Keratinocyte (primary cell): Measurements from ENCODE around the gene KBTBD12. TPM values are rescaled to one million over a fixed set of nuclear protein-coding genes. Genes with fewer than 3 reads are reported as not detected.

Source experiments
- DNase-seq: peaks from one replicate; pipeline ENCODE4 v3.0.0-alpha.2; 2011; ENCODE audit warnings: low read depth, missing footprints, low spot score
- FAIRE-seq: peaks from 2 replicates; lab custom pipeline; 2011; peaks lifted over from hg19 to GRCh38; lab: Jason Lieb, UNC
- H2AFZ ChIP-seq: 2 replicates; pipeline ENCODE4 v1.6.0; 2012; ENCODE audit warnings: low read length, control low read depth, inconsistent platforms; ENCODE audit not compliant: control insufficient read depth
- H3K27ac ChIP-seq: 2 replicates; pipeline ENCODE4 v1.5.1; 2011; ENCODE audit warnings: low read length; ENCODE audit not compliant: control insufficient read depth, insufficient read depth
- H3K27me3 ChIP-seq: 3 replicates; pipeline ENCODE4 v1.6.0; 2011; ENCODE audit warnings: low read length; ENCODE audit not compliant: control insufficient read depth, insufficient read depth; ENCODE audit errors: extremely low read depth
- H3K36me3 ChIP-seq, 2 experiments: 2 replicates in 1 of 2; 3 replicates in 1 of 2; pipeline ENCODE4 v1.5.1; 2011; ENCODE audit warnings: low read length in 2 of 2, mild to moderate bottlenecking in 1 of 2; ENCODE audit not compliant: control insufficient read depth in 2 of 2, insufficient read depth in 2 of 2; ENCODE audit errors: extremely low read depth in 1 of 2
- H3K4me1 ChIP-seq: 3 replicates; pipeline ENCODE4 v1.5.1; 2011; ENCODE audit warnings: low read length; ENCODE audit not compliant: control insufficient read depth, insufficient read depth; ENCODE audit errors: extremely low read depth
- H3K4me2 ChIP-seq: 3 replicates; pipeline ENCODE4 v1.6.0; 2011; ENCODE audit warnings: low read depth, low read length; ENCODE audit not compliant: control insufficient read depth, insufficient read depth; ENCODE audit errors: extremely low read depth
- H3K4me3 ChIP-seq, 3 experiments: fragments of 200-600 bp in 1 of 3; sonication (generic) in 1 of 3; 2 replicates in 2 of 3; 3 replicates in 1 of 3; pipeline ENCODE4 v1.5.1; 2011 to 2016; ENCODE audit warnings: low read length in 3 of 3, mild to moderate bottlenecking in 3 of 3, control low read depth in 2 of 3, inconsistent platforms in 1 of 3, low read depth in 1 of 3, mixed read lengths in 1 of 3, mixed run types in 1 of 3, moderate library complexity in 1 of 3; ENCODE audit not compliant: control insufficient read depth in 2 of 3, insufficient read depth in 2 of 3; ENCODE audit errors: extremely low read depth in 1 of 3
- H3K79me2 ChIP-seq: 2 replicates; pipeline ENCODE4 v1.6.0; 2012; ENCODE audit warnings: low read length; ENCODE audit not compliant: control insufficient read depth, insufficient read depth
- H3K9ac ChIP-seq: 3 replicates; pipeline ENCODE4 v1.6.0; 2011; ENCODE audit warnings: low read length; ENCODE audit not compliant: control insufficient read depth, insufficient read depth; ENCODE audit errors: extremely low read depth
- H3K9me1 ChIP-seq: 3 replicates; pipeline ENCODE4 v1.6.0; 2011; ENCODE audit warnings: low read length; ENCODE audit not compliant: control insufficient read depth, insufficient read depth; ENCODE audit errors: extremely low read depth
- H3K9me3 ChIP-seq: 2 replicates; pipeline ENCODE4 v1.5.1; 2012; ENCODE audit warnings: low read depth, low read length; ENCODE audit not compliant: control insufficient read depth
- H4K20me1 ChIP-seq: 3 replicates; pipeline ENCODE4 v1.6.0; 2011; ENCODE audit warnings: low read length; ENCODE audit not compliant: control insufficient read depth, insufficient read depth; ENCODE audit errors: extremely low read depth
- EZH2 ChIP-seq: IDR thresholded peaks from one replicate; pipeline ENCODE4 v1.6.1; 2012; ENCODE audit warnings: inconsistent platforms, mild to moderate bottlenecking, low read length, moderate library complexity
- dilution Hi-C: fragments of 300-500 bp; cut with MboI; formaldehyde crosslinking; loops from one replicate; pipeline ENCODE4 v1.7.0; 2020; ENCODE audit warnings: low sequenced_read_pairs; ENCODE audit not compliant: extremely low pct_ligation_motif_present
- polyA plus RNA-seq, 5 experiments: library from polyadenylated mRNA; depleted of rRNA in 3 of 5; stranded (reverse) in 3 of 5; stranded (forward) in 1 of 5; unstranded in 1 of 5; fragments of >200 nt; gene quantifications; 1 replicate in 1 of 5; 2 replicates in 3 of 5; 3 replicates in 1 of 5; pipeline versions ENCODE4 v1.2.1 to v1.2.3, GENCODE V29; 2011 to 2012; ENCODE audit warnings: missing spikeins in 2 of 5, low read depth in 1 of 5, low replicate concordance in 1 of 5
- TF ChIP-seq, protein P1 (sequence below), 3 experiments: IDR thresholded peaks in 1 of 3; conservative IDR thresholded peaks in 1 of 3; optimal IDR thresholded peaks in 1 of 3; 2 replicates in 2 of 3; 3 replicates in 1 of 3; pipeline versions ENCODE3 to v1.5.1; 2011; ENCODE audit warnings: low read length in 3 of 3, mild to moderate bottlenecking in 3 of 3, moderate library complexity in 2 of 3, control low read depth in 1 of 3, inconsistent platforms in 1 of 3; ENCODE audit not compliant: insufficient read depth in 2 of 3; ENCODE audit errors: extremely low read depth in 1 of 3

KBTBD12 gene
- polyA plus RNA-seq, 1 donor (not counting 4 experiments of a cell fraction or from before 2014, with no cell fraction given), result not detected

DNA sequence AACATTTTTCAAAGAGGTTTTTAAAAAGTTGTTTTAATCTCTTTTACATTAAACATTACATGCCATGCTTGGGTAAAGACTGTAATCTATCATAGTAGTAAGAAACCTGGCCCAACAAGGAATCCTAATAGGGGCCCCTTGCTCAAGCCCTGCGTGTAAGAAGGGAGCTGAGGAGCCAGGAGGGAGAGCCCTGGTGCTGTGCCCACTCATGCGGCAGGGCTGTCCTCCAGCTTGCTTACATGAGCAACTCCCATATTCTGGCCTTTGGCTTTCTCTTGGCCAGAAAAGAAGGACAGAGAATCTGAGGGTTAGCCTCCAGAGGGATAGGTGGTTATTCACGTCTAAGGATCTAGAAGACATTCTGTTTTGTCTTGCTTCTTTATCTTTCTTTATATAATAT is 49.8 kb downstream of the KBTBD12 start:
- Histone ChIP-seq H3K9me1 (no peaks in the 10 kb centered on the region), H4K20me1 (no peaks in the 10 kb centered on the region), H3K9me3 (no peaks in the 10 kb centered on the region), H3K27ac (no peak overlapping the region), H3K4me1 (peaks cover 13% of the 10 kb centered on the region), H2AFZ (no peak overlapping the region), H3K36me3 (no peaks in the 10 kb centered on the region), H3K79me2 (no peaks in the 10 kb centered on the region), H3K27me3 (no peaks in the 10 kb centered on the region), H3K9ac (no peak overlapping the region), H3K4me2 (no peak overlapping the region), H3K4me3 (no peak overlapping the region)
- dilution Hi-C loops, result no loop called here
- TF ChIP-seq, protein P1, sequence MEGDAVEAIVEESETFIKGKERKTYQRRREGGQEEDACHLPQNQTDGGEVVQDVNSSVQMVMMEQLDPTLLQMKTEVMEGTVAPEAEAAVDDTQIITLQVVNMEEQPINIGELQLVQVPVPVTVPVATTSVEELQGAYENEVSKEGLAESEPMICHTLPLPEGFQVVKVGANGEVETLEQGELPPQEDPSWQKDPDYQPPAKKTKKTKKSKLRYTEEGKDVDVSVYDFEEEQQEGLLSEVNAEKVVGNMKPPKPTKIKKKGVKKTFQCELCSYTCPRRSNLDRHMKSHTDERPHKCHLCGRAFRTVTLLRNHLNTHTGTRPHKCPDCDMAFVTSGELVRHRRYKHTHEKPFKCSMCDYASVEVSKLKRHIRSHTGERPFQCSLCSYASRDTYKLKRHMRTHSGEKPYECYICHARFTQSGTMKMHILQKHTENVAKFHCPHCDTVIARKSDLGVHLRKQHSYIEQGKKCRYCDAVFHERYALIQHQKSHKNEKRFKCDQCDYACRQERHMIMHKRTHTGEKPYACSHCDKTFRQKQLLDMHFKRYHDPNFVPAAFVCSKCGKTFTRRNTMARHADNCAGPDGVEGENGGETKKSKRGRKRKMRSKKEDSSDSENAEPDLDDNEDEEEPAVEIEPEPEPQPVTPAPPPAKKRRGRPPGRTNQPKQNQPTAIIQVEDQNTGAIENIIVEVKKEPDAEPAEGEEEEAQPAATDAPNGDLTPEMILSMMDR (optimal IDR thresholded peaks at IDR 0.05 in 1 of 3, IDR thresholded peaks at IDR 0.05 in 1 of 3, conservative IDR thresholded peaks at IDR 0.05 in 1 of 3; ENCODE audit: extremely low read depth in 1 of 3, insufficient read depth in 2 of 3, low read length in 3 of 3), result no peak
- TF ChIP-seq EZH2, result no peak
- FAIRE-seq (no peak), DNase-seq (no peak)

DNA sequence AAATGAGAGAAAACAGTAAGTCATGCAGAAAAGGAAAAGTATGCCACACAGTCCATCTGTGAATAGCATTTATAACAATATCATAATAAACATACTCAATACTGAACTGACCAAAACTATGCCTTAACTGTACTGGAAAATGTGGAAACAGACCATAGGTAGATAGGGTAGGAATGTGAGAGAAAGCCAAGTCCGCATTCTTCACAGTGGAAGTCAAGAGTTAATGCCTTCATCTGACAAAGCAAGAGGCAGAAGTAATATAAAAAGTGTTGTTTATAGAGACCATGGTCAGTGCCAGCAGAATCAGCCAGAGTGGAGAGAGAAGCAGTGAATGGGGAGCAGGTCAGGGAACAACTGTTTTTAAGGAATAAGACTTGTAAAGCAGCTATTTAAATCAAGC is 52.3 kb downstream of the KBTBD12 start:
- FAIRE-seq, result no peak
- H3K4me3 ChIP-seq, result no peak overlapping the region
- H3K4me1 ChIP-seq, result peaks cover 3% of the 10 kb centered on the region
- H3K27ac ChIP-seq, result no peak overlapping the region
- H2AFZ ChIP-seq, result no peak overlapping the region
- H3K79me2 ChIP-seq, result no peaks in the 10 kb centered on the region
- H3K9me1 ChIP-seq, result no peaks in the 10 kb centered on the region
- TF ChIP-seq, protein P1 (optimal IDR thresholded peaks at IDR 0.05 in 1 of 3, IDR thresholded peaks at IDR 0.05 in 1 of 3, conservative IDR thresholded peaks at IDR 0.05 in 1 of 3; ENCODE audit: extremely low read depth in 1 of 3, insufficient read depth in 2 of 3, low read length in 3 of 3), result no peak
- no peak for TF ChIP-seq EZH2
- dilution Hi-C loops, result no loop called here
- no peaks in the 10 kb centered on the region for H3K36me3 ChIP-seq
- H3K9ac ChIP-seq, result no peak overlapping the region
- H4K20me1 ChIP-seq, result no peaks in the 10 kb centered on the region
- no peak overlapping the region for H3K4me2 ChIP-seq
- DNase-seq, result no peak
- H3K27me3 ChIP-seq, result no peaks in the 10 kb centered on the region
- no peaks in the 10 kb centered on the region for H3K9me3 ChIP-seq
